IMR-90 (cell line): ENCODE results near the gene VRK2. TPM values are rescaled to one million over a fixed set of nuclear protein-coding genes. Genes with fewer than 3 reads are reported as not detected.

ENCODE experiments used
- ATAC-seq: fragments of 200-7000 bp; cut with Tn5 transposase; 2 replicates; pipeline ENCODE4 v1.9.1; 2020; ENCODE audit warnings: low read depth, mild to moderate bottlenecking, moderate library complexity
- BruUV-seq: library from RNA; stranded (reverse); fragments of 400-500 nt; replicated peaks from 2 replicates; lab custom pipeline; 2021; lab: Mats Ljungman, UMichigan
- CTCF ChIA-PET: fragments of 300-600 bp; formaldehyde crosslinking; extraction: SDS; loops from one replicate; lab custom pipeline; 2021; ENCODE audit warnings: antibody characterized with exemption; lab: Yijun Ruan, JAX
- POLR2A ChIA-PET: fragments of 300-600 bp; sonication (Branson Sonifier 250); formaldehyde crosslinking; loops from one replicate; lab custom pipeline; 2022; ENCODE audit warnings: antibody characterized with exemption; ENCODE audit not compliant: unreplicated experiment; lab: Charles Lee
- DNase-seq: peaks from one replicate; pipeline ENCODE4 v3.0.0; 2013
- H2AFZ ChIP-seq: replicated peaks from 2 replicates; pipeline ENCODE3; 2013; ENCODE audit warnings: low read length, mild to moderate bottlenecking; ENCODE audit not compliant: poor library complexity
- H2AK5ac ChIP-seq: 2 replicates; pipeline ENCODE4 v1.6.1; 2013; ENCODE audit warnings: low read depth, low read length, inconsistent platforms
- H2AK9ac ChIP-seq: replicated peaks from 2 replicates; pipeline ENCODE3; 2013; ENCODE audit warnings: mild to moderate bottlenecking, low read depth, low read length, moderate library complexity; ENCODE audit not compliant: poor library complexity
- H2BK120ac ChIP-seq: 2 replicates; pipeline ENCODE4 v1.6.1; 2013; ENCODE audit warnings: low read depth, low read length, inconsistent platforms
- H2BK15ac ChIP-seq: 3 replicates; pipeline ENCODE4 v1.6.1; 2013; ENCODE audit warnings: low read depth, low read length, inconsistent platforms
- H2BK20ac ChIP-seq: 2 replicates; pipeline ENCODE4 v1.6.1; 2013; ENCODE audit warnings: low read depth, mild to moderate bottlenecking, inconsistent platforms, low read length, moderate library complexity
- H2BK5ac ChIP-seq: 2 replicates; pipeline ENCODE4 v1.6.1; 2013; ENCODE audit warnings: mild to moderate bottlenecking, low read depth, low read length, inconsistent platforms; ENCODE audit not compliant: poor library complexity, severe bottlenecking
- H3K14ac ChIP-seq: replicated peaks from 2 replicates; pipeline ENCODE4 v1.6.1; 2013; ENCODE audit warnings: low read depth, low read length, inconsistent platforms
- H3K18ac ChIP-seq: 2 replicates; pipeline ENCODE4 v1.6.1; 2013; ENCODE audit warnings: low read depth, low read length, control low read depth
- H3K23ac ChIP-seq: 2 replicates; pipeline ENCODE4 v1.6.1; 2013; ENCODE audit warnings: low read depth, low read length, inconsistent platforms
- H3K27ac ChIP-seq: 2 replicates; pipeline ENCODE4 v1.5.1; 2013; ENCODE audit warnings: mild to moderate bottlenecking, control low read depth, low read length; ENCODE audit not compliant: insufficient read depth
- H3K27me3 ChIP-seq: 2 replicates; pipeline ENCODE4 v1.6.1; 2013; ENCODE audit warnings: low read length; ENCODE audit not compliant: control insufficient read depth, insufficient read depth
- H3K36me3 ChIP-seq: 2 replicates; pipeline ENCODE4 v1.6.1; 2013; ENCODE audit warnings: low read length, mixed read lengths; ENCODE audit not compliant: control insufficient read depth, insufficient read depth
- H3K4ac ChIP-seq: 2 replicates; pipeline ENCODE4 v1.6.1; 2013; ENCODE audit warnings: low read depth, low read length, inconsistent platforms
- H3K4me1 ChIP-seq: 2 replicates; pipeline ENCODE4 v1.6.1; 2013; ENCODE audit warnings: low read length, mixed read lengths; ENCODE audit not compliant: control insufficient read depth, insufficient read depth
- H3K4me2 ChIP-seq: 2 replicates; pipeline ENCODE4 v1.6.1; 2013; ENCODE audit warnings: low read depth, mild to moderate bottlenecking, control low read depth, low read length, moderate library complexity
- H3K4me3 ChIP-seq: 2 replicates; pipeline ENCODE4 v1.5.1; 2013; ENCODE audit warnings: low read depth, mild to moderate bottlenecking, control low read depth, low read length, moderate library complexity; ENCODE audit not compliant: insufficient read depth
- H3K56ac ChIP-seq: 2 replicates; pipeline ENCODE4 v1.6.1; 2013; ENCODE audit warnings: low read length, inconsistent platforms; ENCODE audit not compliant: insufficient read depth; ENCODE audit errors: extremely low read depth
- H3K79me1 ChIP-seq, 2 experiments: 2 replicates each; pipeline ENCODE4 v1.6.1; 2013; ENCODE audit warnings: low read length in 2 of 2, inconsistent platforms in 1 of 2, low read depth in 1 of 2
- H3K9ac ChIP-seq: 2 replicates; pipeline ENCODE4 v1.6.1; 2013; ENCODE audit warnings: low read depth, low read length, control low read depth
- H3K9me1 ChIP-seq: 2 replicates; pipeline ENCODE4 v1.6.1; 2013; ENCODE audit warnings: low read length, inconsistent platforms; ENCODE audit not compliant: insufficient read depth
- H3K9me3 ChIP-seq: 2 replicates; pipeline ENCODE4 v1.6.1; 2013; ENCODE audit warnings: low read length; ENCODE audit not compliant: control insufficient read depth, insufficient read depth
- H4K20me1 ChIP-seq: 2 replicates; pipeline ENCODE4 v1.6.1; 2013; ENCODE audit warnings: low read length, inconsistent platforms; ENCODE audit not compliant: insufficient read depth
- H4K5ac ChIP-seq: 2 replicates; pipeline ENCODE4 v1.6.1; 2013; ENCODE audit warnings: mild to moderate bottlenecking, low read depth, low read length, control low read depth
- H4K8ac ChIP-seq, 2 experiments: 2 replicates each; pipeline ENCODE4 v1.6.1; 2013; ENCODE audit warnings: low read depth in 2 of 2, low read length in 2 of 2, control low read depth in 1 of 2, inconsistent platforms in 1 of 2
- H4K91ac ChIP-seq: 2 replicates; pipeline ENCODE4 v1.6.1; 2013; ENCODE audit warnings: low read depth, low read length, inconsistent platforms; ENCODE audit not compliant: insufficient read depth
- BHLHE40 ChIP-seq: fragments of 150-350 bp; IDR thresholded peaks from 2 replicates; pipeline ENCODE4 v1.6.1; 2016; ENCODE audit warnings: mild to moderate bottlenecking, low read depth, low read length
- MAFK ChIP-seq: IDR thresholded peaks from 2 replicates; pipeline ENCODE4 v1.6.1; 2012; ENCODE audit warnings: low read depth, low read length, improper control_type of control experiment
- MXI1 ChIP-seq: IDR thresholded peaks from 2 replicates; pipeline ENCODE4 v1.6.1; 2012; ENCODE audit warnings: low read depth, mild to moderate bottlenecking, low read length, moderate library complexity, borderline replicate concordance
- POLR2A ChIP-seq: IDR thresholded peaks from 2 replicates; pipeline ENCODE4 v1.6.1; 2012; ENCODE audit warnings: mild to moderate bottlenecking, low read depth, low read length
- RAD21 ChIP-seq: IDR thresholded peaks from 2 replicates; pipeline ENCODE4 v1.6.1; 2012; ENCODE audit warnings: low read length, improper control_type of control experiment
- RCOR1 ChIP-seq: IDR thresholded peaks from 2 replicates; pipeline ENCODE4 v1.6.1; 2012; ENCODE audit warnings: mild to moderate bottlenecking, low read length, improper control_type of control experiment; ENCODE audit not compliant: insufficient replicate concordance
- WGBS, 2 experiments: methylation state at CpG; one replicate each; pipeline versions ENCODE4 v1.1.5 to v1.1.7; 2013; ENCODE audit warnings: missing lambda C conversion rate in 2 of 2; ENCODE audit not compliant: insufficient read length in 1 of 2; ENCODE audit errors: extremely low coverage in 2 of 2; 5-methylcytosine and 5-hydroxymethylcytosine counted together
- dilution Hi-C: fragments of 300-500 bp; cut with HindIII; formaldehyde crosslinking; loops from one replicate; pipeline ENCODE4 v1.14.3; 2018; ENCODE audit warnings: low sequenced_read_pairs; ENCODE audit not compliant: unreplicated experiment
- in situ Hi-C: fragments of 300-500 bp; cut with MboI; formaldehyde crosslinking; loops from 3 replicates; pipeline ENCODE4 v1.14.3; 2019; ENCODE audit warnings: low sequenced_read_pairs, inconsistent platforms, mixed read lengths
- intact Hi-C: fragments of 100-400 bp; cut with micrococcal nuclease; formaldehyde crosslinking; loops from 2 replicates; pipeline ENCODE4 v1.10.0; 2022
- polyA plus RNA-seq, 3 experiments: library from polyadenylated mRNA; depleted of rRNA; stranded (reverse); fragments of >200 nt; gene quantifications; 2 replicates each; pipeline ENCODE4 v1.2.3, GENCODE V29; 2012; ENCODE audit warnings: low replicate concordance in 1 of 3
- total RNA-seq: library from RNA; depleted of rRNA; stranded (reverse); fragments of >200 nt; gene quantifications from 2 replicates; pipeline ENCODE4 v1.2.3, GENCODE V29; 2012
- TF ChIP-seq, protein P1 (sequence below): fragments of 150-350 bp; IDR thresholded peaks from 2 replicates; pipeline ENCODE4 v1.6.1; 2017; ENCODE audit warnings: mild to moderate bottlenecking, antibody characterized with exemption, low read length, low read depth

VRK2 gene
- total and polyA plus RNA-seq, 2 of the 4 experiments (the other 2 are of a cell fraction) = 12.2 to 22.8 TPM

DNA sequence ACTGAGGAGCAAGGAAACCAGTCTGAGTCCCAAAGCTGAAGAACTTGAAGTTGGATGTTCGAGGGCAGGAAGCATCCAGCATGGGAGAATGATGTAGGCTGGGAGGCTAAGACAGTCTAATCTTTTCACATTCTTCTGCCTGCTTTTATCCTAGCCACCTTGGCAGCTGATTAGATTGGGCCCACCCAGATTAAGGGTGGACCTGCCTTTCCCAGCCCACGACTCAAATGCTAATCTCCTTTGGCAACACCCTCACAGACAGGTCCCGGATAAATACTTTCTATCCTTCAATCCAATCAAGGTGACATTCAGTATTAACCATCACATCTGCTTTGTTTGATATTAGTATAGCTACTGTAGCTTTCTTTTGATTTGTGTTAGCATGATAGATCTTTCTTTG lies 27.1 kb downstream of the VRK2 start:
- TF ChIP-seq, protein P1, sequence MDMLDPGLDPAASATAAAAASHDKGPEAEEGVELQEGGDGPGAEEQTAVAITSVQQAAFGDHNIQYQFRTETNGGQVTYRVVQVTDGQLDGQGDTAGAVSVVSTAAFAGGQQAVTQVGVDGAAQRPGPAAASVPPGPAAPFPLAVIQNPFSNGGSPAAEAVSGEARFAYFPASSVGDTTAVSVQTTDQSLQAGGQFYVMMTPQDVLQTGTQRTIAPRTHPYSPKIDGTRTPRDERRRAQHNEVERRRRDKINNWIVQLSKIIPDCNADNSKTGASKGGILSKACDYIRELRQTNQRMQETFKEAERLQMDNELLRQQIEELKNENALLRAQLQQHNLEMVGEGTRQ = no peak
- TF ChIP-seq MAFK = no peak
- TF ChIP-seq MXI1 = no peak
- no peak for TF ChIP-seq RAD21
- TF ChIP-seq POLR2A = no peak
- TF ChIP-seq BHLHE40 = no peak
- no peak for TF ChIP-seq RCOR1

More for the DNA sequence above, 27.1 kb downstream of the VRK2 start:
- Histone ChIP-seq H4K8ac (no peak overlapping the region), H3K14ac (no peak overlapping the region; the same call in 1 of the 2 replicates), H3K27ac (no peak overlapping the region), H2BK15ac (no peak overlapping the region), H3K9me1 (0 out of 2 replicates have a peak, but pooled peaks cover 3% of the 10 kb centered on the region), H3K4me2 (no peak overlapping the region), H4K20me1 (no peaks in the 10 kb centered on the region), H3K56ac (no peak overlapping the region), H2AK9ac (no peak overlapping the region), H3K79me1 (peaks cover 10 to 23% of the 10 kb centered on the region in 2 experiments), H3K18ac (no peak overlapping the region), H3K23ac (no peak overlapping the region), H4K91ac (no peak overlapping the region), H3K27me3 (no peaks in the 10 kb centered on the region), H2BK20ac (no peak overlapping the region), H3K9me3 (no peaks in the 10 kb centered on the region), H3K4ac (no peak overlapping the region), H4K5ac (no peak overlapping the region), H2AFZ (no peak overlapping the region), H2AK5ac (no peak overlapping the region), H3K36me3 (no peaks in the 10 kb centered on the region; the same call in 1 of the 2 replicates), H3K9ac (no peak overlapping the region), H3K4me3 (no peak overlapping the region), H3K4me1 (no peaks in the 10 kb centered on the region), H2BK5ac (no peak overlapping the region), H2BK120ac (no peak overlapping the region)
- ATAC-seq = no peak
- BruUV-seq = no TSS peak
- dilution Hi-C loops = no loop called here
- in situ Hi-C loops = no loop called here
- ChIA-PET CTCF (no interaction called here), POLR2A (no interaction called here)
- intact Hi-C loops = loop anchor here (2.0 kb wide), 1 partner anchor 15 kb away; no protein-coding TSS in a partner anchor
- no peak for DNase-seq
- WGBS, 2 experiments = no CpG with 5 or more reads among the region's 3 CpGs
